Measurements from ENCODE around the gene TESK2. TPM values are rescaled to one million over a fixed set of nuclear protein-coding genes. Genes with fewer than 3 reads are reported as not detected.

Gene TESK2
- total RNA-seq: 1.8 and 2.1 TPM in 2 replicates

DNA sequence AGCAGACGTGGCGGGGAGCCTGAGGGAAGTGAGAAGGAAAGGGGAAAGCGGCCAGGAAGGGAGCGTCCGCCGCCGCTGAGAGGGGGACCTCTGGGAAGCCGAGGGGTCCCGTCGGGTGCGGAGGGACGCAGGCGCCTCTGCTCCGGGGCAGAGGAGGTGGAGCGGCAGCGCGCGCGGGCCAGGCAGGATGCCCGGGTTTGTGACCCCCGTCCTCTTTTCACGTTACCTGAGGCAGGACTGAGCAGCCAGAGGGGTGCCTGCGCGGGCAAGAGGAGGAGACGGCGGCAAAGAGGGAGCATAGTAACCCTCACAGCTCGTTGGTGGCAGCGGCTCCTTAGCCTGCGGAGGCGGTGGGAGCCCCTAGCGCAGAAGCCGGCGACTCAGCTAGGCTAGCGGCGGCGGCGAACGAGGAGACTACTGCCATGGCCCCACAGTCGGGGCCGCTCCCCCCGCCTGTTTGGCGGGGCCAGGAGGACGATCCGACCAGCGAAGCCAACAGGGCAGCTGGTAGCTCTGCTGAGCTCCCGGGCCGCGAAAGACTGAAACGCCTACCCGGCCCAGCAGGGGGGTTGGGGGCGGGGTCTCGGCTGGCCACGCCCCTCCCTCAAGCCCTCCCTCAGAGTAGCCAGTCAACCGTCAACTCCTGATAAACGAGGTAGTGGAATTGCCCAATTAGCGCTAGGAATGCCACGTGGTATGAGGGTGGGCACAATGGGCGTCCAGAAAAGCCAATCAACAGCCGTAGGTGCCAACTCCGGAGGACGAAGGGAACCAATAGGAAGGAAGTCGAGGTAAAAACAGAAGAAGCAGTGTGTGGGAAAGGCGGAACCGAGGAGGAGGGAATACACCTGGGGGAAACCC lies at the start of gene TESK2:
TSS of gene TESK2 (minus strand) at position 538 of the 861 bp plus-strand sequence. CDS start 33,378 bp downstream, outside the sequence.

GRCh38 chr1:45521413-45522323 lies 30.7 kb upstream of the TESK2 start, which contains the start of gene PRDX1:
Gene PRDX1 (minus strand): TSS chr1:45521884. CDS start chr1:45519043, 2,841 bp downstream.

GRCh38 chr1:45339789-45340558 lies 151.0 kb downstream of the TESK2 start, which contains the start of the genes MUTYH and TOE1:
Gene MUTYH (minus strand): TSS chr1:45340440. CDS start chr1:45334505, 5,935 bp downstream.
Gene TOE1 (plus strand): TSS chr1:45340170. CDS start chr1:45340253, 83 bp downstream.

GRCh38 chr1:45326627-45327623 lies 164.0 kb downstream of the TESK2 start, which contains the start of gene HPDL:
Gene HPDL (plus strand): TSS chr1:45326895. CDS start chr1:45327149, 254 bp downstream.

Other genes with a start within 250 kb of the TESK2 start
- gene HPDL, start 164.3 kb downstream of the TESK2 start, total RNA-seq: 0.86 TPM in 1 of 2 replicates, not detected in the other
- 16.0 and 26.9 TPM in 2 replicates for gene TOE1, start 151.0 kb downstream of the TESK2 start, total RNA-seq
- 14.4 and 17.3 TPM in 2 replicates for gene MUTYH, start 150.7 kb downstream of the TESK2 start, total RNA-seq
- 3.1 and 6.1 TPM in 2 replicates for gene CCDC163, start 8.9 kb upstream of the TESK2 start, total RNA-seq
- 4.4 and 7.3 TPM in 2 replicates for gene MMACHC, start 9.1 kb upstream of the TESK2 start, total RNA-seq
- gene PRDX1, start 30.7 kb upstream of the TESK2 start, total RNA-seq: 225 and 436 TPM in 2 replicates
- 108 and 153 TPM in 2 replicates for gene AKR1A1, start 59.7 kb upstream of the TESK2 start, total RNA-seq
- 25.4 and 51.8 TPM in 2 replicates for gene NASP, start 92.9 kb upstream of the TESK2 start, total RNA-seq
- gene CCDC17, start 132.9 kb upstream of the TESK2 start, total RNA-seq: 1.1 and 1.4 TPM in 2 replicates
- gene GPBP1L1, start 195.4 kb upstream of the TESK2 start, total RNA-seq: 86.4 and 112 TPM in 2 replicates
- 19.5 and 21.7 TPM in 2 replicates for gene TMEM69, start 197.0 kb upstream of the TESK2 start, total RNA-seq